HepG2 (cell line): ENCODE data around the gene MIEF1. TPM values are rescaled to one million over a fixed set of nuclear protein-coding genes. Genes with fewer than 3 reads are reported as not detected.
A peak's percentile ranks its signal among the peaks of the same experiment; 100 is the strongest.

Source experiments
- DNMT1 ChIP-seq: sonication (generic); formaldehyde crosslinking; IDR thresholded peaks from 2 replicates; pipeline ENCODE4 v1.5.1; 2020; ENCODE audit warnings: mild to moderate bottlenecking, missing genetic modification reagents
- HMG20A ChIP-seq: IDR thresholded peaks from 2 replicates; pipeline ENCODE4 v1.6.1; 2016; ENCODE audit warnings: borderline replicate concordance
- MAF1 ChIP-seq: sonication (generic); formaldehyde crosslinking; IDR thresholded peaks from 2 replicates; pipeline ENCODE4 v1.5.0; 2020; ENCODE audit warnings: missing genetic modification reagents, borderline replicate concordance
- MZF1 ChIP-seq: sonication (generic); formaldehyde crosslinking; IDR thresholded peaks from 2 replicates; pipeline ENCODE4 v1.8.1; 2023; ENCODE audit warnings: mild to moderate bottlenecking, missing genetic modification reagents, borderline replicate concordance
- PRPF4 ChIP-seq: fragments of 200-400 bp; formaldehyde crosslinking; IDR thresholded peaks from 2 replicates; pipeline ENCODE4 v1.6.1; 2016; ENCODE audit warnings: low read length, low read depth; ENCODE audit not compliant: poor library complexity, severe bottlenecking
- SMAD3 ChIP-seq: sonication (generic); formaldehyde crosslinking; IDR thresholded peaks from 2 replicates; pipeline ENCODE4 v1.4.0; 2020; ENCODE audit warnings: missing genetic modification reagents
- SMYD3 ChIP-seq: sonication (generic); formaldehyde crosslinking; IDR thresholded peaks from 2 replicates; pipeline ENCODE4 v1.8.1; 2023; ENCODE audit warnings: mild to moderate bottlenecking, missing genetic modification reagents
- TCF12 ChIP-seq, 2 experiments: fragments of 450-650 bp in 1 of 2; sonication (generic) in 1 of 2; formaldehyde crosslinking in 1 of 2; IDR thresholded peaks; 2 replicates each; pipeline versions ENCODE4 v1.6.1 to v1.8.0; 2017 to 2022; ENCODE audit warnings: antibody characterized with exemption in 1 of 2, mild to moderate bottlenecking in 1 of 2, missing genetic modification reagents in 1 of 2, moderate library complexity in 1 of 2
- ZFP37 ChIP-seq: sonication (generic); formaldehyde crosslinking; IDR thresholded peaks from 2 replicates; pipeline ENCODE4 v1.4.0; 2020; ENCODE audit warnings: missing genetic modification reagents, borderline replicate concordance
- ZNF772 ChIP-seq: sonication (generic); formaldehyde crosslinking; IDR thresholded peaks from 2 replicates; pipeline ENCODE4 v1.5.0; 2020; ENCODE audit warnings: mild to moderate bottlenecking, missing genetic modification reagents
- polyA plus RNA-seq, 8 experiments: library from polyadenylated mRNA; depleted of rRNA in 3 of 8; stranded (reverse) in 7 of 8; unstranded in 1 of 8; fragments of >200 nt; fragmentation: Illumina TruSeq in 4 of 8; extraction: Trizol in 4 of 8; gene quantifications; 2 replicates each; pipeline versions ENCODE4 v1.2.1 to v1.2.3, GENCODE V29; 2011 to 2016; ENCODE audit warnings: low read depth in 4 of 8, missing spikeins in 1 of 8, mixed read lengths in 1 of 8; ENCODE audit not compliant: insufficient read depth in 1 of 8
- total RNA-seq, 5 experiments: library from RNA; depleted of rRNA; stranded (reverse); fragments of >200 nt; fragmentation: Illumina TruSeq; extraction: Trizol; gene quantifications; 2 replicates each; pipeline ENCODE4 v1.2.3, GENCODE V29; 2016; ENCODE audit warnings: low read depth in 1 of 5
- TF ChIP-seq, protein P1 (sequence below): sonication (generic); formaldehyde crosslinking; IDR thresholded peaks from 2 replicates; pipeline ENCODE4 v1.4.0; 2020; ENCODE audit warnings: mild to moderate bottlenecking, low read depth, missing genetic modification reagents
- TF ChIP-seq, protein P2 (sequence below): sonication (generic); formaldehyde crosslinking; IDR thresholded peaks from 2 replicates; pipeline ENCODE4 v1.8.0; 2023; ENCODE audit warnings: mild to moderate bottlenecking, missing genetic modification reagents
- TF ChIP-seq, protein P3 (sequence below), 2 experiments: sonication (generic) in 1 of 2; formaldehyde crosslinking in 1 of 2; IDR thresholded peaks; 2 replicates each; pipeline versions ENCODE4 v1.6.1 to v1.9.0; 2014 to 2022; ENCODE audit warnings: antibody characterized with exemption in 1 of 2, borderline replicate concordance in 1 of 2, inconsistent platforms in 1 of 2, low read depth in 1 of 2, missing genetic modification reagents in 1 of 2
- TF ChIP-seq, protein P4 (sequence below), 2 experiments: fragments of 450-650 bp in 1 of 2; sonication (generic) in 1 of 2; formaldehyde crosslinking; IDR thresholded peaks; 2 replicates each; pipeline versions ENCODE4 v1.5.0 to v1.8.0; 2020 to 2022; ENCODE audit warnings: mild to moderate bottlenecking in 1 of 2, missing genetic modification reagents in 1 of 2
- TF ChIP-seq, protein P5 (sequence below): sonication (generic); formaldehyde crosslinking; conservative IDR thresholded peaks from 2 replicates; pipeline ENCODE4 v1.8.0; 2022; ENCODE audit warnings: missing genetic modification reagents

MIEF1 gene
- total and polyA plus RNA-seq, 2 of the 13 experiments (the other 11 are each of a cell fraction or from before 2014, with no cell fraction given) = 21.7 to 34.8 TPM

DNA sequence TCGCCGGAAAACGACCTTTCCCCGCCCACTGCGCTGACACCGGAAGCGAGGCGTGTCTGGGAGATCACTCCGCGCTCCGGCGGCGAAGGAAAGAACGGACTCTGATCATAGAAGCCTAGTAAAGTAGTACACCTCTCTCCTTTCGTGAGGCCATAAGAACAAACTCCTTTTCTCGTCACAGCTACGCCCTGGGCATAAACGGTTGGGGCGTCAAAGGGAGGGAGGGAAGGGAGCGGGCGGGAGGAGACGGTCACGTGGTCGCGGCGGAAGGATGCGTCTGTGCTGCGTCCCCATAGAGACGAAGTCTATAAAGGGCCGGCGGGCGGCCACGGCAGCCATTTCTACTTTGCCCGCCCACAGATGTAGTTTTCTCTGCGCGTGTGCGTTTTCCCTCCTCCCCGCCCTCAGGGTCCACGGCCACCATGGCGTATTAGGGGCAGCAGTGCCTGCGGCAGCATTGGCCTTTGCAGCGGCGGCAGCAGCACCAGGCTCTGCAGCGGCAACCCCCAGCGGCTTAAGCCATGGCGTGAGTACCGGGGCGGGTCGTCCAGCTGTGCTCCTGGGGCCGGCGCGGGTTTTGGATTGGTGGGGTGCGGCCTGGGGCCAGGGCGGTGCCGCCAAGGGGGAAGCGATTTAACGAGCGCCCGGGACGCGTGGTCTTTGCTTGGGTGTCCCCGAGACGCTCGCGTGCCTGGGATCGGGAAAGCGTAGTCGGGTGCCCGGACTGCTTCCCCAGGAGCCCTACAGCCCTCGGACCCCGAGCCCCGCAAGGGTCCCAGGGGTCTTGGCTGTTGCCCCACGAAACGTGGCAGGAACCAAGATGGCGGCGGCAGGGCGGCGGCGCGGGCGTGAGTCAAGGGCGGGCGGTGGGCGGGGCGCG, 18.4 kb downstream of the MIEF1 start, which contains the start of gene ATF4 (continued):
- TF ChIP-seq, protein P1, sequence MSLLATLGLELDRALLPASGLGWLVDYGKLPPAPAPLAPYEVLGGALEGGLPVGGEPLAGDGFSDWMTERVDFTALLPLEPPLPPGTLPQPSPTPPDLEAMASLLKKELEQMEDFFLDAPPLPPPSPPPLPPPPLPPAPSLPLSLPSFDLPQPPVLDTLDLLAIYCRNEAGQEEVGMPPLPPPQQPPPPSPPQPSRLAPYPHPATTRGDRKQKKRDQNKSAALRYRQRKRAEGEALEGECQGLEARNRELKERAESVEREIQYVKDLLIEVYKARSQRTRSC (CRISPR knock-in tag) = no peak; the same call in 1 of the 2 replicates
- TF ChIP-seq, protein P2, sequence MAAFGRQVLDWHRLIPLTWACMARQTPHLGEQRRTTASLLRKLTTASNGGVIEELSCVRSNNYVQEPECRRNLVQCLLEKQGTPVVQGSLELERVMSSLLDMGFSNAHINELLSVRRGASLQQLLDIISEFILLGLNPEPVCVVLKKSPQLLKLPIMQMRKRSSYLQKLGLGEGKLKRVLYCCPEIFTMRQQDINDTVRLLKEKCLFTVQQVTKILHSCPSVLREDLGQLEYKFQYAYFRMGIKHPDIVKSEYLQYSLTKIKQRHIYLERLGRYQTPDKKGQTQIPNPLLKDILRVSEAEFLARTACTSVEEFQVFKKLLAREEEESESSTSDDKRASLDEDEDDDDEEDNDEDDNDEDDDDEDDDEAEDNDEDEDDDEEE = 0 out of 2 replicates have a peak, but pooled peaks have one; percentile 55
- TF ChIP-seq ZFP37 (CRISPR knock-in tag) (peak; percentile 76; the same call in 1 of the 2 replicates), SMAD3 (CRISPR knock-in tag) (peak; percentile 81), DNMT1 (CRISPR knock-in tag) (0 out of 2 replicates have a peak, but pooled peaks have one; percentile 60), TCF12 (IDR thresholded peaks at IDR 0.05) (no peak), TCF12 (CRISPR knock-in tag; IDR thresholded peaks at IDR 0.05) (no peak), SMYD3 (CRISPR knock-in tag) (no peak; the same call in 1 of the 2 replicates), HMG20A (CRISPR knock-in tag) (0 out of 2 replicates have a peak, but pooled peaks have one; percentile 22), ZNF772 (peak; percentile 91), PRPF4 (no peak), MAF1 (CRISPR knock-in tag) (no peak), MZF1 (0 out of 2 replicates have a peak, but pooled peaks have one; percentile 37)
- TF ChIP-seq, protein P3, sequence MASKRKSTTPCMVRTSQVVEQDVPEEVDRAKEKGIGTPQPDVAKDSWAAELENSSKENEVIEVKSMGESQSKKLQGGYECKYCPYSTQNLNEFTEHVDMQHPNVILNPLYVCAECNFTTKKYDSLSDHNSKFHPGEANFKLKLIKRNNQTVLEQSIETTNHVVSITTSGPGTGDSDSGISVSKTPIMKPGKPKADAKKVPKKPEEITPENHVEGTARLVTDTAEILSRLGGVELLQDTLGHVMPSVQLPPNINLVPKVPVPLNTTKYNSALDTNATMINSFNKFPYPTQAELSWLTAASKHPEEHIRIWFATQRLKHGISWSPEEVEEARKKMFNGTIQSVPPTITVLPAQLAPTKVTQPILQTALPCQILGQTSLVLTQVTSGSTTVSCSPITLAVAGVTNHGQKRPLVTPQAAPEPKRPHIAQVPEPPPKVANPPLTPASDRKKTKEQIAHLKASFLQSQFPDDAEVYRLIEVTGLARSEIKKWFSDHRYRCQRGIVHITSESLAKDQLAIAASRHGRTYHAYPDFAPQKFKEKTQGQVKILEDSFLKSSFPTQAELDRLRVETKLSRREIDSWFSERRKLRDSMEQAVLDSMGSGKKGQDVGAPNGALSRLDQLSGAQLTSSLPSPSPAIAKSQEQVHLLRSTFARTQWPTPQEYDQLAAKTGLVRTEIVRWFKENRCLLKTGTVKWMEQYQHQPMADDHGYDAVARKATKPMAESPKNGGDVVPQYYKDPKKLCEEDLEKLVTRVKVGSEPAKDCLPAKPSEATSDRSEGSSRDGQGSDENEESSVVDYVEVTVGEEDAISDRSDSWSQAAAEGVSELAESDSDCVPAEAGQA (IDR thresholded peaks at IDR 0.05; ENCODE audit: low read depth) = peak; percentile 88; the same call in 1 of the 2 replicates
- TF ChIP-seq, protein P3 (CRISPR knock-in tag; IDR thresholded peaks at IDR 0.05; ENCODE audit: borderline replicate concordance) = no peak
- TF ChIP-seq, protein P4, sequence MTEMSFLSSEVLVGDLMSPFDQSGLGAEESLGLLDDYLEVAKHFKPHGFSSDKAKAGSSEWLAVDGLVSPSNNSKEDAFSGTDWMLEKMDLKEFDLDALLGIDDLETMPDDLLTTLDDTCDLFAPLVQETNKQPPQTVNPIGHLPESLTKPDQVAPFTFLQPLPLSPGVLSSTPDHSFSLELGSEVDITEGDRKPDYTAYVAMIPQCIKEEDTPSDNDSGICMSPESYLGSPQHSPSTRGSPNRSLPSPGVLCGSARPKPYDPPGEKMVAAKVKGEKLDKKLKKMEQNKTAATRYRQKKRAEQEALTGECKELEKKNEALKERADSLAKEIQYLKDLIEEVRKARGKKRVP (CRISPR knock-in tag; IDR thresholded peaks at IDR 0.05) = peak in 1 of 2 experiments; percentile 74; a peak in 2 of 4 replicates
- TF ChIP-seq, protein P5, sequence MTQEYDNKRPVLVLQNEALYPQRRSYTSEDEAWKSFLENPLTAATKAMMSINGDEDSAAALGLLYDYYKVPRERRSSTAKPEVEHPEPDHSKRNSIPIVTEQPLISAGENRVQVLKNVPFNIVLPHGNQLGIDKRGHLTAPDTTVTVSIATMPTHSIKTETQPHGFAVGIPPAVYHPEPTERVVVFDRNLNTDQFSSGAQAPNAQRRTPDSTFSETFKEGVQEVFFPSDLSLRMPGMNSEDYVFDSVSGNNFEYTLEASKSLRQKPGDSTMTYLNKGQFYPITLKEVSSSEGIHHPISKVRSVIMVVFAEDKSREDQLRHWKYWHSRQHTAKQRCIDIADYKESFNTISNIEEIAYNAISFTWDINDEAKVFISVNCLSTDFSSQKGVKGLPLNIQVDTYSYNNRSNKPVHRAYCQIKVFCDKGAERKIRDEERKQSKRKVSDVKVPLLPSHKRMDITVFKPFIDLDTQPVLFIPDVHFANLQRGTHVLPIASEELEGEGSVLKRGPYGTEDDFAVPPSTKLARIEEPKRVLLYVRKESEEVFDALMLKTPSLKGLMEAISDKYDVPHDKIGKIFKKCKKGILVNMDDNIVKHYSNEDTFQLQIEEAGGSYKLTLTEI (CRISPR knock-in tag) = no peak; the same call in 1 of the 2 replicates
